Measurements from ENCODE around the gene PDE4D. TPM values are rescaled to one million over a fixed set of nuclear protein-coding genes. Genes with fewer than 3 reads are reported as not detected.

PDE4D gene
- total RNA-seq, 1 experiment from 2014 or later, result 2.1 TPM

DNA sequence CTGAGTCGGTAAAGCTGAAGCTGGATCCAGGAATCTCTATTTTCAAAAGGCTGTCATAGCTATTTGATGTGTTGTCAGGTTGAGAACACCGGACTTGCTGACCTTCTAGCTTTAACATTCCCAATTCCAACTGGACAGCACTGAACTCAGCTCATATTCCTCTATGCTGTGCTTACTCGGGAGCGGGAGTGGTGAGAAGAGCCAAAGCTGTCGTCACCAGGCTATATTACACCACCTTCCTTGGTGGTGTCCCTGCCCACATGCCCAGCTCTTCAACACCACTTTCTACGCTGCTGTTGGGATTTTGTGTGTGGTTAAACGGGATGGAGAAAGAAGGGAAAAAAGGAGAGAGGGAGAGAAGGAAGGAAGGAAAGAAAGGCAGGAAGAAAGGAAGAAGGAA is 657.1 kb downstream of the PDE4D start:
- Histone ChIP-seq H3K14ac (ENCODE audit: insufficient read depth, low read length) (no peak overlapping the region), H4K8ac (replicated peaks; ENCODE audit: insufficient read length, low read depth, low read length) (no peak overlapping the region), H3K79me2 (ENCODE audit: insufficient read depth, low read length) (no peaks in the 10 kb centered on the region), H2AK5ac (ENCODE audit: insufficient read length, low read length) (no peak overlapping the region), H3K9ac (ENCODE audit: extremely low read depth, insufficient read length, low read length) (no peak overlapping the region), H3K27ac (ENCODE audit: insufficient read length, low read depth, low read length) (no peak overlapping the region), H2BK12ac (ENCODE audit: insufficient read length, low read depth, low read length) (no peak overlapping the region), H3K79me1 (ENCODE audit: insufficient read depth, low read depth, low read length, poor library complexity, severe bottlenecking) (no peaks in the 10 kb centered on the region), H3K23me2 (ENCODE audit: insufficient read length, low read depth, low read length, poor library complexity, severe bottlenecking) (no peaks in the 10 kb centered on the region), H2BK15ac (ENCODE audit: low read depth, low read length) (no peak overlapping the region), H3T11ph (ENCODE audit: low read length) (no peak overlapping the region), H3K9me3 (ENCODE audit: control insufficient read depth, low read depth, low read length) (no peaks in the 10 kb centered on the region), H2BK20ac (ENCODE audit: low read depth, low read length, poor library complexity, severe bottlenecking) (no peak overlapping the region), H3K4ac (ENCODE audit: low read depth, low read length) (no peak overlapping the region), H3K18ac (ENCODE audit: insufficient read length, low read depth, low read length) (no peak overlapping the region), H3K4me1 (ENCODE audit: insufficient read depth, low read length) (no peaks in the 10 kb centered on the region), H2BK5ac (ENCODE audit: insufficient read length, low read length) (no peak overlapping the region), H3K27me3 (ENCODE audit: insufficient read depth, low read length) (no peaks in the 10 kb centered on the region), H3K23ac (ENCODE audit: insufficient read length, low read depth, low read length) (no peak overlapping the region), H2AFZ (ENCODE audit: low read length) (no peak overlapping the region), H4K91ac (ENCODE audit: insufficient read length, low read depth, low read length) (no peak overlapping the region), H4K20me1 (ENCODE audit: control insufficient read depth, insufficient read depth, insufficient read length) (no peaks in the 10 kb centered on the region), H3K56ac (ENCODE audit: insufficient read length, low read depth, low read length) (no peak overlapping the region), H3K4me2 (ENCODE audit: insufficient read depth, insufficient read length, low read length) (no peak overlapping the region), H4K5ac (ENCODE audit: insufficient read length, low read depth, low read length) (no peak overlapping the region), H2BK120ac (ENCODE audit: low read depth, low read length, poor library complexity, severe bottlenecking) (no peak overlapping the region)
- no peaks in the 10 kb centered on the region for H3K36me3 Mint-ChIP-seq (ENCODE audit: insufficient read depth in 1 of 3, low read depth in 3 of 3)
- no peak overlapping the region; a peak in 1 of 7 replicates for H3K27ac Mint-ChIP-seq
- H3K9me3 Mint-ChIP-seq, result no peaks in the 10 kb centered on the region
- no CpG with 5 or more reads among the region's 7 CpGs for WGBS (ENCODE audit: extremely low coverage, insufficient read length, low lambda C conversion rate)
- TF ChIP-seq, protein P1, sequence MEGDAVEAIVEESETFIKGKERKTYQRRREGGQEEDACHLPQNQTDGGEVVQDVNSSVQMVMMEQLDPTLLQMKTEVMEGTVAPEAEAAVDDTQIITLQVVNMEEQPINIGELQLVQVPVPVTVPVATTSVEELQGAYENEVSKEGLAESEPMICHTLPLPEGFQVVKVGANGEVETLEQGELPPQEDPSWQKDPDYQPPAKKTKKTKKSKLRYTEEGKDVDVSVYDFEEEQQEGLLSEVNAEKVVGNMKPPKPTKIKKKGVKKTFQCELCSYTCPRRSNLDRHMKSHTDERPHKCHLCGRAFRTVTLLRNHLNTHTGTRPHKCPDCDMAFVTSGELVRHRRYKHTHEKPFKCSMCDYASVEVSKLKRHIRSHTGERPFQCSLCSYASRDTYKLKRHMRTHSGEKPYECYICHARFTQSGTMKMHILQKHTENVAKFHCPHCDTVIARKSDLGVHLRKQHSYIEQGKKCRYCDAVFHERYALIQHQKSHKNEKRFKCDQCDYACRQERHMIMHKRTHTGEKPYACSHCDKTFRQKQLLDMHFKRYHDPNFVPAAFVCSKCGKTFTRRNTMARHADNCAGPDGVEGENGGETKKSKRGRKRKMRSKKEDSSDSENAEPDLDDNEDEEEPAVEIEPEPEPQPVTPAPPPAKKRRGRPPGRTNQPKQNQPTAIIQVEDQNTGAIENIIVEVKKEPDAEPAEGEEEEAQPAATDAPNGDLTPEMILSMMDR (conservative IDR thresholded peaks at IDR 0.05), result no peak
- H3K4me1 Mint-ChIP-seq, result peaks cover 9 to 14% of the 10 kb centered on the region in 2 experiments
- no peak for DNase-seq
- H3K27me3 Mint-ChIP-seq (ENCODE audit: low read depth), result peaks cover 2% of the 10 kb centered on the region; the same call in 1 of the 2 replicates
- H3K4me3 Mint-ChIP-seq, result no peak overlapping the region
